HS-27A (cell line): Measurements from ENCODE around the gene ZNF512.
"Not testable (repeated sequence)": the region's sequence is repeated elsewhere in the genome, so short reads cannot be mapped to it uniquely, and the experiment has no call there.

Experiments used
- DNase-seq: peaks from one replicate; pipeline ENCODE4 v3.0.0-alpha.2; 2012; ENCODE audit warnings: low read depth, missing footprints

ZNF512 gene, protein sequence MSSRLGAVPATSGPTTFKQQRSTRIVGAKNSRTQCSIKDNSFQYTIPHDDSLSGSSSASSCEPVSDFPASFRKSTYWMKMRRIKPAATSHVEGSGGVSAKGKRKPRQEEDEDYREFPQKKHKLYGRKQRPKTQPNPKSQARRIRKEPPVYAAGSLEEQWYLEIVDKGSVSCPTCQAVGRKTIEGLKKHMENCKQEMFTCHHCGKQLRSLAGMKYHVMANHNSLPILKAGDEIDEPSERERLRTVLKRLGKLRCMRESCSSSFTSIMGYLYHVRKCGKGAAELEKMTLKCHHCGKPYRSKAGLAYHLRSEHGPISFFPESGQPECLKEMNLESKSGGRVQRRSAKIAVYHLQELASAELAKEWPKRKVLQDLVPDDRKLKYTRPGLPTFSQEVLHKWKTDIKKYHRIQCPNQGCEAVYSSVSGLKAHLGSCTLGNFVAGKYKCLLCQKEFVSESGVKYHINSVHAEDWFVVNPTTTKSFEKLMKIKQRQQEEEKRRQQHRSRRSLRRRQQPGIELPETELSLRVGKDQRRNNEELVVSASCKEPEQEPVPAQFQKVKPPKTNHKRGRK

DNA sequence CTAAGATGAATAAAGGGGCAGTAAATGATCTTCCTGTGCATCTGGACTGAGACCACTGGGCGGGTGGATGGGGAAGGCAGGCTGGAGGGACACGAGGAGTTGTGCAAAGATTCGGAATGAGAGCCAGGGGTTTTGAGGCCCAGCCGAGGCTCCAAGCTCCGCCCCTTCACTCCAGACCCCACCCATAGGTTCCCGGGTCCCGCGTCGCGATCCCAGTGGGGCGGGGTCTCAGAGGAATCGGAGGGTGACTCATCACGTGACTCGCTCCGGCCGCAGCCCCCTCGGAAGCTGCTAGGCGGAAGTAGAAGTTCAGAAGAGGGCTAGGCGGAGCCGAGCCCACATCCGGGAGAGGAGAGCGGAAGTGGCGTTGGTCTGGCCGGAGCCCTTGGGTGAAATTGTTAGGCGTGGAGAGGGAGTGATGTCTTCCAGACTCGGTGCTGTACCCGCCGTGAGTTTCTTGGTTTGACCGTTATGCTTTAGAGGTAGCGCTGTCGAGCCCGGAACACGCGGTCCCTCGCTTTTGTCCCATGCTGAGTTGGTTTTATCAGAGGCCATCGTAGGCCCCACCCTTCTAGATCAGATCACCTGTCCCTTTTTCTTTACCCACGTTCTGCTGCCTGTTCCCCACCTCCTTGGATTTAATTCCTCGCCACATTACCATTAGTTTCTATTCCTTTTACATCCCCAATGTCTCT is at the start of gene ZNF512:
TSS of gene ZNF512 (plus strand) at position 348 of the 695 bp plus-strand sequence. CDS start at position 419, 71 bp downstream.
- DNase-seq, result peak; percentile 65

DNA sequence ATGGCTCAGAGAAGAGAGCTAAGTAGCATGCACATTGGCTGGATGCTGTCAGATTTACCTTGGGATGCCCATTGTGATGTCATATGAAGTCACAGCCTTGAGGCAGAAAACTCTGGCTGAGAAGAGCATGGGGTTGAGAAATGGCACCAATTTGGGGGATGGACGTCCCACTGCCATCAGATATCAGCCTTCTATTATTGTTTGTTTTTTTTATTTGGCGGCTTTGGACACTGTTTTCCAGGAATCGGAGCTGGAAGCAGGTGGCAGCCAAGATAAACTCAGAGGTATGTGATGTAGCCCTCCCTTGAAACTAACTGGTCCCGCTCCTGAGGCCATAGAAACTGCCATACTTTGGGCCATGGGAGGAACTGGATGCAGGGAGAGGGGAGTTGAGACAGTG is 45.6 kb upstream of the ZNF512 start:
- no peak for DNase-seq

DNA sequence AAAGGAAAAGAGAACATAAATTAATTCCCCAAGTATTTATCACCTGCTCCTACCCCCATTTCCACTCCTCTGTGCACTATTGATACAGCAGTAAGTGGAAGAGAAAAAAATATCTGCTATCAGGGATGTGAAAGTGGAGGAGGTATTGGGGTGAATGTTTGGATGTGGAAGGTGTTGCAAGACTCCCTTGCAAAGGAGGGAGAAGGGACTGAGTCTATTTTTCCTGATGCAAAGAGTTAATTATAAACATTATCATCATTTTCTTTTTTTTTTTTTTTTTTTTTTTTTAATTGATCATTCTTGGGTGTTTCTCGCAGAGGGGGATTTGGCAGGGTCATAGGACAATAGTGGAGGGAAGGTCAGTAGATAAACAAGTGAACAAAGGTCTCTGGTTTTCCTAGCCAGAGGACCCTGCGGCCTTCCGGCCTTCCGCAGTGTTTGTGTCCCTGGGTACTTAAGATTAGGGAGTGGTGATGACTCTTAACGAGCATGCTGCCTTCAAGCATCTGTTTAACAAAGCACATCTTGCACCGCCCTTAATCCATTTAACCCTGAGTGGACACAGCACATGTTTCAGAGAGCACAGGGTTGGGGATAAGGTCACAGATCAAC is 43.9 kb upstream of the ZNF512 start:
- not testable (repeated sequence) for DNase-seq

DNA sequence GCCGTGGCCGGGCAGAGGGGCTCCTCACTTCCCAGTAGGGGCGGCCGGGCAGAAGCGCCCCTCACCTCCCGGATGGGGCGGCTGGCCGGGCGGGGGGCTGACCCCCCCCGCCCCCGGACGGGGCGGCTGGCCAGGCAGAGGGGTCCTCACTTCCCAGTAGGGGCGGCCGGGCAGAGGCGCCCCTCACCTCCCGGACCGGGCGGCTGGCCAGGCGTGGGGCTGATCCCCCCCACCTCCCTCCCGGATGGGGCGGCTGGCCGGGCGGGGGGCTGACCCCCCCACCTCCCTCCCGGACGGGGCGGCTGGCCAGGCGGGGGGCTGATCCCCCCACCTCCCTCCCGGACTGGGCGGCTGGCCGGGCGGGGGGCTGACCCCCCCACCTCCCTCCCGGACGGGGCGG is 43.2 kb upstream of the ZNF512 start:
- DNase-seq, result not testable (repeated sequence)

DNA sequence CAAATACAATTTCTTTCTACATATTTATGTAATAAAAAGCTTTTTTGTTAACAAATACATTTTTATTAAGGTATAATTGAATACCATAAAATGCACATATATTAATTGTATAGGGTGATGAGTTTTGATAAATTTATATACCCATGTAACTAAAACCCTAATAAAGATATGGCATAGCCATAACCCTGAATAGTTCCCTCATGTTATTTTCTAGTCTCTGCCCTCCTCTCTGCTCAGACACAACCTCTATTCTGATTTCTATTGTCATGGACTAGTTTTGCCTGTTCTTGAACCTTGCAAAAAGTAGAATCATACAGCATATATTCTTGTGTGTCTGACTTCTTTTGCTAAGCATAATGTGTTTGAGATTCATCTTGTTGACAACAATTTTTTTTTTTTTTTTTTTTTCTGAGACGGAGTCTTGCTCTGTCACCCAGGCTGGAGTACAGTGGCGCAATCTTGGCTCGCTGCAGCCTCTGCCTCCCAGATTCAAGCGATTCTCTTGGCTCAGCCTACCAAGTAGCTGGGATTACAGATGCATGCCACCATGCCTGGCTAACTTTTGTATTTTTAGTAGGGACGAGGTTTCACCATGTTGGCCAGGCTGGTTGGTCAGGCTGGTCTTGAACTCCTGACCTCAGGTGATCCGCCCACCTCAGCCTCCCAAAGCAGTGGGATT is 38.6 kb upstream of the ZNF512 start:
- DNase-seq, result no peak

DNA sequence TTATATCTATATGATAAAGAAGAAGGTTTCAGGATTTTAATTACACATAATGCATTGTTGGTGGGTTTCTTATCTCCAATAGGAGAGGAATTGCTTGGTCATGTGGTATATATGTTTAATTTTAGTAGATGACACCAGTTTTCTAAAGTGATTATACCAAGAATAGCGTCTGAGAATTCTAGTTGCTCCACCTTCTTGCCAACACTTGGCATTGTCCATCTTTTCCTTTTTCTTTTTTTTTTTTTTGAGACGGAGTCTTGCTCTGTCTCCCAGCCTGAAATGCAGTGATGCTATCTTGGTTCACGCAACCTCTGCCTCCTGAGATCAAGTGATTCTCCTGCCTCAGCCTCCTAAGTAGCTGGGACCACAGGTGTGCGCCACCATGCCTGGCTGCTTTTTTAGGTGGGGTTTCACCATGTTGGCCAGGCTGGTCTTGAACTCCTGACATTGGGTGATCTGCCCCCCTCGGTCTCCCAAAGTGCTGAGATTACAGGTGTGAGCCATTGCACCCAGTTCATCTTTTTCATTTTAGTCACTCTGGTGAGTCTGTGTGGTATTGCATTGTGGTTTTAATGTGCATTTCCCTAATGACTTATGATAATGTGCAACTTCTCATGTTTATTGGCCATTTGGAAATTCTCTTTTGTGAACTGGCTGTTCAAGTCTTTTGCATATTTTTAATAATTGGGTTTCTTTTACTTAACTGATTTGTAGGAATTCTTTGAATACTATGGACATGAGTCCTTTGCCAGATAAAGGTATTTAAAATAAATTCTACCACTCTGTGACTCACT is 37.3 kb upstream of the ZNF512 start:
- no peak for DNase-seq

DNA sequence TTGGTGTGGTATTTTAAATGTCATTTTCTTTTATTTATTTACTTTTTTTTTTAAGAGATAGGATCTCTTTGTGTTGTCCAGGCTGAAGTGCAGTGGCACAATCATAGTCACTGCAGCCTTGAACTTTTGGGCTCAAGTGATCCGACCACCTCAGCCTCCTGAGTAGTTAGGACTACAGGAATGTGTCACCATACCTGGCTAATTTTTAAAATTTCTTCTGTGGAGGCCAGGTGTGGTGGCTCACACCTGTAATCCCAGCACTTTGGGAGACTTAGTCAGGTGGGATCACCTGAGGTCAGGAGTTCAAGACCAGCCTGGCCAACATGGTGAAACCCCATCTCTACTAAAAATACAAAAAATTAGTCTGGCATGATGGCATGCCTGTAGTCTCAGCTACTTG is 33.5 kb upstream of the ZNF512 start:
- DNase-seq, result no peak

DNA sequence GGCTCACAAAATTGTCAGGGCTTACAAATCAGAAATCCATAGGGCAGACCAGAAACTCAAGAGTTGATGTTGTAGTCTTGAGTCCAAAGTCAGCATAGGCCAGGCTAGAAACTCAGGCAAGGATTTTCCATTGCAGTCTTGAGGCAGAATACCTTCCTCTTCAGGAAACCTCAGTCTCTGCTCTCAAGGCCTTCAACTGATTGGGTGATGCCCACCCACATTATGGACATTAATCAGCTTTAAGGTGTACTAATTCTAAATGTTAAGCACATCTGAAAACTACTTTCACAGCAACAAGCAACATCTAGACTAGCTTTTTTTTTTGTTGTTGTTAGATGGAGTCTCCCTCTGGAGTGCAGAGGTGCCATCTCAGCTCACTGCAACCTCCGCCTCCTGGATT is 31.3 kb upstream of the ZNF512 start:
- DNase-seq, result no peak

DNA sequence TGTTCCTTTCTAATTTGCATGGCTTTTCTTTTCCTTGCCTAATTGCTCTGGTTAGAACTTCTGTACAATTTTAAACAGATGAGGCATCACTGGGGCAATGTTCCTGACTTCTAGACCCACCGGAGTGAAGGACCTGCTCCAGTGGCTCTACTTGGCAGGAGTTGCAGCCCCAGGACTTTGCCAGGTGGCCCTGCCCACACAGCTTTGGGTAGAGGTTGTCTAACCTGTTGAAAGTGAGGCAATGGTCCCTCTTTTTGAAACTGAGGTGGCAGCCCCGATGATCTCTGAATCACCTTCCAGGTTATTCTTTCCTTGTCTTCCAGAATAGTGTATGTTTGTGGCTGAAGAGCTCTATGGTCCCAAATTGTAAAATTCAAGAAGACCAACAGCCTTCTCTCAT is 29.9 kb upstream of the ZNF512 start:
- DNase-seq, result no peak

DNA sequence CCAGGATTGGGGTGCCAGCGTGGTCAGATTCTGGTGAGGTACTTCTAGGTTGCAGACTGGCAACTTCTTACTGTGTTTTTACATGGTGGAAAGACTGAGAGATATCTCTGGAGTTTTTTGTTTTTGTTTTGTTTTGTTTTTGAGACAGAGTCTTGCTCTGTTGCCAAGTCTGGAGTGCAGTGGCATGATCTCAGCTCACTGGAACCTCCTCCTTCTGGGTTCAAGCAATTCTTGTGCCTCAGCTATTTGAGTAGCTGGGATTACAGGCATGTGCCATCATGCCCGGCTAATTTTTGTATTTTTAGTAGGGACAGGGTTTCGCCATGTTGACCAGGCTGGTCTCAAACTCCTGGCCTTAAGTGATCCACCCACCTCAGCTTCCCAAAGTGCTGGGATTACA is 28.4 kb upstream of the ZNF512 start:
- DNase-seq, result not testable (repeated sequence)

DNA sequence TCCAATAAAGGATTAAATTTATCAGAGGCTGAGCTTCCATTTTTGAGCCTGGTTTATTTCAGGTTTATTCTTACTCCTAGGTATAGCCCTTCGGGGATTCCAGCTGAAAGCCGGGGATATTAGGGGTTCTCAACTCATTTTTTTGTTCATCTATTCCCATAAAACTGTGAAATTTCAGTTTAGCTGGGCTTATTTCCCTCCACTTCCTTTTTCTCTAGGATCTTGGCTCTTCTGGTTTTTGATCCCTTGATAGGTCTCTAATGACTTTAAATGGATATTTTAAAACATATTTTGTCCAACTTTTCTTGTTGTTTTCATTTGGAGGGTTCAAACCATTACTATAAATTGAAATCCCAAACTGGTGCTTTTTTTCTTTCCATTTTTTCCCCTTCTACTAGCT is 23.6 kb upstream of the ZNF512 start:
- DNase-seq, result no peak

DNA sequence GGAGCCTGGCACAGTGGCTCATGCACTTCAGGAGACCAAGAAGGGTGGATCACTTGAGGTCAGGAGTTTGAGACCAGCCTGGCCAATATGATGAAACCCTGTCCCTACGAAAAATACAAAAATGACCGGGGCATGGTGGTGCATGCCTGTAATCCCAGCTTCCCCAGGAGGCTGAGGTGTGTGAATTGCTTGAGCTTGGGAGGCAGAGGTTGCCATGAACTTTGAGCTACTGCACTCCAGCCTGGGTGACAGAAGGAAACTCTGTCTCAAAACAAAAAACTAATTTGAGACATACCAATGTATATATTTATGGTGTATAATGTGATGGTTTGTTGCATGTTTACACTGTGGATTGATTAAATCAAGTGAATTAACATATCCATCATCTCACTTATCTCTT is 21.8 kb upstream of the ZNF512 start:
- no peak for DNase-seq

DNA sequence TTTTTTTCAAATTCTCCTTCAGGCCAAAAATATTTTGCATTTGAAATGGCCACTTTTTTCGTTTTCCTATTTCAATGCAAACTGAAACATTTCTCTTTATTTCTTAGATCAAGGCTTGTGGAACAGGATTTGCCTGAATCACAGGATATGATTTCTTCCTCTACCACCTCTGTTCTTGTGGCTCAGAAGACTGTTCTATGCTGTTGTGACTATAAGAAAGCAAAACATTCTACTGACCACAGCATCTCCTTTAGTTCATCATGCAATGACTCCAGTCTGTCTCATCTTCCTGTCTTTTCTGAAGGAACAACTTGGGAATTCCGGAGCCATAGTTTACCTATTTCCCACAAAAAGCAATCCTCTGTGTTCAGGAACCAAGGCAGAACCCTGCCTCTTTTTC is 16.2 kb upstream of the ZNF512 start:
- DNase-seq, result no peak

DNA sequence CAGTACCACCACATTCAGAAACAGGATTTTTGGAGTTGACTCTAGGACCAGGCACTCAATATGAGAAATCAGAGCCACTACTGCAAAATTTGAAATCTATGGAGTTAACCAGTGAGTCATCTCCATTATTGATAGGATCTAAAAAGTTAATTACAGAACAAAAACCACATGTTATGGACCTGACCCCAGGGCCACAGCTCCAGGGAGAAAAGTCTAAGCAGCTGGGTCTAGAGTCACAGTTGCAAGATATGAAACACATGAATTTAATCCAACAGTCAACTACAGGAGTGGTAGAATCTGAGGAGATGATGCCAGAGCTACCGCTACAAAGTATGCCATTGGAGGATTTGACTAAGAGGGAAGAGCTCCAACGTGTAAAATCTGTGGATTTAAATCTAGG is 13.4 kb upstream of the ZNF512 start:
- no peak for DNase-seq

DNA sequence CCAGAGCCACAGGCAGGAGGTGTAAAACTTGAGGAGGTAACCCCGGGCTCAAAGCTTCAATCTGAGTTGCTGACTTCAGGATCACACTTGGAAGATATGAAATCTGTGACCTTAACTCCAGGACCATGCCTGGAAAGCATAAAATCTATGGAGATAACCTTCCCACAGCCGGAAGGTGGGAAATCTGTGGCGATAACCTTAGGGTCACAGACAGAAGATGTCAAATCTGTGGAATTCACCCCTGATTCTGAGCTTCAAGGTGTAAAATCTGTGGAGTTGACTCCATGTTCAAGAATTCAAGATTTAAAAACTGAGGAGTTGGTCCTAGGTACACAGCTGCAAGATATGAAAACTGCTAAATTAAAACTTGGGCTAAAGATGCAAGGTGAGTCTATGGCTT is 11.6 kb upstream of the ZNF512 start:
- no peak for DNase-seq

DNA sequence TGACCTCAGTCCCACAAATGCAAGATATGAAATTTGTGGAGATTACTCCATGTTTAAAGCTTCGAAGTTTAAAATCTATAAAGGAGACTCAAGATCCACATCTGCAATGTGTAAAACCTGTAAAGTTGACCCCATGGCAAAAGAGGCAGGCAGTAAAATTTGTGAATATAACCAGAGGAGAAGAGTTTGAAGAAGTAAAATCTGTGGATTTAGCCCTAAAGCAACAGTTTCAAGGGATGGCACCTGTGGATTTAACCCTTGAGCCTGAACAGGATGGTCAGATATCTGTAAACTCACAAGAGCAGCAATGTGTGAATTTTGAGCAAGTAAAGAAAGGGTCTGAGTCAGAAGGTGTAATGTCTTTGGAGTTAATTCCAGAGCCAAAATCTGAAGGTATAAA is 11.2 kb upstream of the ZNF512 start:
- DNase-seq, result no peak

DNA sequence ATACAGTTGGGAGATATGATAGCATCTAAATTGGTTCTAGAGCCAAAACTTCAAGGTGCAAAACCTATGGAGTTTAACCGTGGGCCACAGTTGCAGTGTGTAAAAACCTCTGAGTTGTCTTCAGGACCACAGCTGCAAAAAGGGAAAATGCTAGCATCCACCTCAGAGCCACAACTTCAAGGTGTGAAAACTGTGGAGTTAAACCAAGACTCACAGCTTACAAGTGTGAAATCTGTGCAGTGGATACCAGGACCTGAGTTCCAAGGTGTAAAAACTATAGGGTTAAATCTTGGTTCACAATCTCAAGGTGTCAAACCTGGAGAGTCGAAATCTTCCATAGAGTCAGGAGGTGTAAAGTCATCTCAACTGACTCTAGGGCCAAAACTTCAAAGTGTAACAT is 10.4 kb upstream of the ZNF512 start:
- no peak for DNase-seq

DNA sequence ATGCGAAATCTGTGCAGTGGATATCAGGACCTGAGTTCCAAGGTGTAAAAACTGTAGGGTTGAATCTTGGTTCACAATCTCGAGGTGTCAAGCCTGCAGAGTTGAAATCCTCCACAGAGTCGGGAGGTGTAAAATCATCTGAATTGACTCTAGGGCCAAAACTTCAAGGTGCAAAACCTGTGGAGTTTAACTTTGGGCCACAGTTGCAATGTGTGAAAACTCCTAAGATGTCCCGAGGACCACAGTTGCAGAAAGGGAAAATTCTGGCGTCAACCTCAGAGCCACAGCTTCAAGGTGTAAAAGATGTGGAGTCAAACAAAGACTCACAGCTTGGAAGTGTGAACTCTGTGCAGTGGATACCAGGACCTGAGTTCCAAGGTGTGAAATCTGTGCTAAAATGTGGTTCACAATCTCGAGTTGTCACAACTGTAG is 9.8 kb upstream of the ZNF512 start:
- no peak for DNase-seq

DNA sequence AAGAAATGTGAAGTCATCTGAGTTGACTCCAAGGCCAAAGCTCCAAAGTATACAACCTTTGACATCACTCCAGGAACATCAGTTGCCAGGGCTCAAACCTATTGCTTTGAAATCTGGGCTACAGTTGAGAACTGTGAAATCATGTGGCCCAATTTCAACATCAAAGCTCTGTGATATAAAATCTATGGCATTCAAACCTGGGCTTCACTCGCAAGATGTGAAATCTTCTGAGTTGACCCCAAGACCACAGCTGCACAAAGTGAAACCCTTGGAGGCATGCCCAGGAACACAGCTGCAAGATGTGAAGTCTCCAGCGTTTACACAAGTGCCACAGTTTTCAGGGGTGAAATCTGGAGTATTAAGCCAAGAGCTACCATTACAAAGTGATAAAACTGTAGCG is 9.4 kb upstream of the ZNF512 start:
- no peak for DNase-seq

DNA sequence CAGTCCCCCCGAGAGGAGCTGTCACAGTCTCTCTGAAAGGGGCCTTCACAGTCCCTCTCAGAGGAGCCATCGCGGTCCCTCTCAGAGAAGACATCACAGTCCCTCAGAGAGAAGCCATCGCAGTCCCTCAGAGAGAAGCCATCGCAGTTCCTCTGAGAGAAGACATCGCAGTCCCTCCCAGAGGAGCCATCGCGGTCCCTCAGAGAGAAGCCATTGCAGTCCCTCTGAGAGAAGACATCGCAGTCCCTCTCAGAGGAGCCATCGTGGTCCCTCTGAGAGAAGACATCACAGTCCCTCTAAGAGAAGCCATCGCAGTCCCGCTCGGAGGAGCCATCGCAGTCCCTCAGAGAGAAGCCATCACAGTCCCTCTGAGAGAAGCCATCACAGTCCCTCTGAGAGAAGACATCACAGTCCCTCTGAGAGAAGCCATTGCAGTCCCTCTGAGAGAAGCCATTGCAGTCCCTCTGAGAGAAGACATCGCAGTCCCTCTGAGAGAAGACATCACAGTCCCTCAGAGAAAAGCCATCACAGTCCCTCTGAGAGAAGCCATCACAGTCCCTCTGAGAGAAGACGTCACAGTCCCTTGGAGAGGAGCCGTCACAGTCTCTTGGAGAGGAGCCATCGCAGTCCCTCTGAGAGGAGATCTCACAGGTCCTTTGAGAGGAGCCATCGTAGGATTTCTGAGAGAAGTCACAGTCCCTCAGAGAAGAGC is 1.3 kb upstream of the ZNF512 start:
- DNase-seq, result no peak
